GM18502 (cell line): Measurements from ENCODE around the gene VAMP5.
"Not testable (repeated sequence)": the region's sequence is repeated elsewhere in the genome, so short reads cannot be mapped to it uniquely, and the experiment has no call there.

Experiments used
- ATAC-seq: cut with Tn5 transposase; IDR thresholded peaks from one replicate; pipeline ENCODE4 v1.9.1; 2021; ENCODE audit warnings: mild to moderate bottlenecking; ENCODE audit not compliant: unreplicated experiment, poor library complexity

VAMP5 gene

GRCh38 chr2:85549826-85550225 lies 34.4 kb upstream of the VAMP5 start:
- ATAC-seq, result no peak

GRCh38 chr2:85550486-85550885 lies 33.7 kb upstream of the VAMP5 start:
- ATAC-seq, result no peak

- peak; percentile 78 for ATAC-seq
Observed at GRCh38 chr2:85551698-85552678, 32.2 kb upstream of the VAMP5 start.

- ATAC-seq, result no peak
Observed at GRCh38 chr2:85553184-85553583, 31.0 kb upstream of the VAMP5 start.

GRCh38 chr2:85554980-85555612 lies 29.1 kb upstream of the VAMP5 start:
- no peak for ATAC-seq

- no peak for ATAC-seq
Observed at GRCh38 chr2:85557130-85557529, 27.1 kb upstream of the VAMP5 start.

GRCh38 chr2:85558160-85558559 lies 26.1 kb upstream of the VAMP5 start:
- ATAC-seq, result no peak

GRCh38 chr2:85560403-85560726 lies 23.9 kb upstream of the VAMP5 start:
- not testable (repeated sequence) for ATAC-seq

- ATAC-seq, result peak; percentile 28
Observed at GRCh38 chr2:85560812-85561279, 23.4 kb upstream of the VAMP5 start.

GRCh38 chr2:85561280-85562212 lies 22.7 kb upstream of the VAMP5 start, which contains the start of gene GGCX:
TSS of gene GGCX (minus strand) at chr2:85561493. CDS start at chr2:85561428, 65 bp downstream.
- ATAC-seq, result peak; percentile 95

- no peak for ATAC-seq
Observed at GRCh38 chr2:85564144-85564563, 20.1 kb upstream of the VAMP5 start.

GRCh38 chr2:85566265-85566664 lies 18.0 kb upstream of the VAMP5 start:
- no peak for ATAC-seq

- ATAC-seq, result no peak
Observed at GRCh38 chr2:85575739-85576138, 8.5 kb upstream of the VAMP5 start.

GRCh38 chr2:85577063-85577385 lies 7.2 kb upstream of the VAMP5 start:
- ATAC-seq, result no peak

GRCh38 chr2:85577386-85578242 lies 6.6 kb upstream of the VAMP5 start, which contains the start of gene VAMP8:
TSS of gene VAMP8 (plus strand) at chr2:85577586. CDS start at chr2:85577647, 61 bp downstream.
- peak; percentile 60 for ATAC-seq

- ATAC-seq, result peak; percentile 61
Observed at GRCh38 chr2:85578243-85579180, 5.7 kb upstream of the VAMP5 start.

- no peak for ATAC-seq
Observed at GRCh38 chr2:85579266-85579935, 4.8 kb upstream of the VAMP5 start.

GRCh38 chr2:85580206-85580605 lies 4.0 kb upstream of the VAMP5 start:
- ATAC-seq, result no peak
